PC-3 (cell line): ENCODE measurements around the gene TMEM130. TPM values are rescaled to one million over a fixed set of nuclear protein-coding genes. Genes with fewer than 3 reads are reported as not detected.

ENCODE experiments used
- ATAC-seq: fragments of 200-7000 bp; cut with Tn5 transposase; 2 replicates; pipeline ENCODE4 v1.9.1; 2020; ENCODE audit warnings: mild to moderate bottlenecking, moderate library complexity
- BruUV-seq: library from RNA; stranded (reverse); fragments of 400-500 nt; replicated peaks from 2 replicates; lab custom pipeline; 2021; lab: Mats Ljungman, UMichigan
- CTCF ChIA-PET: fragments of 300-600 bp; sonication (Branson Sonifier 250); formaldehyde crosslinking; loops from one replicate; lab custom pipeline; 2022; ENCODE audit warnings: antibody characterized with exemption; lab: Charles Lee
- POLR2A ChIA-PET: fragments of 300-600 bp; sonication (Branson Sonifier 250); formaldehyde crosslinking; loops from one replicate; lab custom pipeline; 2022; ENCODE audit warnings: antibody characterized with exemption; ENCODE audit not compliant: unreplicated experiment; lab: Charles Lee
- DNase-seq: peaks from one replicate; pipeline ENCODE4 v3.0.0-alpha.2; 2015
- H2AFZ ChIP-seq: fragments of 300-600 bp; sonication (generic); 2 replicates; pipeline ENCODE4 v1.6.0; 2016; ENCODE audit warnings: antibody characterized with exemption, low read length
- H3F3A ChIP-seq: fragments of 300-600 bp; sonication (generic); one replicate; pipeline ENCODE4 v1.6.0; 2017; ENCODE audit warnings: antibody characterized with exemption, low read length, control low read depth, mild to moderate bottlenecking; ENCODE audit not compliant: unreplicated experiment
- H3K27ac ChIP-seq: fragments of 300-600 bp; sonication (generic); 2 replicates; pipeline ENCODE4 v1.5.1; 2016; ENCODE audit warnings: mild to moderate bottlenecking, low read length
- H3K27me3 ChIP-seq: fragments of 300-600 bp; sonication (generic); 2 replicates; pipeline ENCODE4 v1.6.1; 2016; ENCODE audit warnings: low read length, mixed read lengths
- H3K36me3 ChIP-seq: fragments of 300-600 bp; sonication (generic); 2 replicates; pipeline ENCODE4 v1.6.1; 2016; ENCODE audit warnings: low read depth, mixed run types, low read length, mixed read lengths
- H3K4me1 ChIP-seq: fragments of 300-600 bp; sonication (generic); 2 replicates; pipeline ENCODE4 v1.5.1; 2016; ENCODE audit warnings: low read length; ENCODE audit not compliant: insufficient read depth
- H3K4me2 ChIP-seq: fragments of 300-600 bp; sonication (generic); 2 replicates; pipeline ENCODE4 v1.6.0; 2016; ENCODE audit warnings: low read length
- H3K4me3 ChIP-seq: fragments of 300-600 bp; sonication (generic); 2 replicates; pipeline ENCODE4 v1.5.1; 2016; ENCODE audit warnings: mild to moderate bottlenecking, low read length, mixed read lengths
- H3K79me2 ChIP-seq: fragments of 300-600 bp; sonication (generic); 2 replicates; pipeline ENCODE4 v1.6.1; 2017; ENCODE audit warnings: low read length, mixed read lengths
- H3K9ac ChIP-seq: fragments of 300-600 bp; sonication (generic); 2 replicates; pipeline ENCODE4 v1.6.0; 2016; ENCODE audit warnings: mild to moderate bottlenecking, low read length
- H3K9me2 ChIP-seq: fragments of 300-600 bp; sonication (generic); replicated peaks from 2 replicates; pipeline ENCODE4 v1.6.1; 2016; ENCODE audit warnings: mixed run types, low read length, mixed read lengths
- H3K9me3 ChIP-seq: fragments of 300-600 bp; sonication (generic); 2 replicates; pipeline ENCODE4 v1.6.1; 2016; ENCODE audit warnings: low read length, mixed read lengths
- H4K20me1 ChIP-seq: fragments of 300-600 bp; sonication (generic); 2 replicates; pipeline ENCODE4 v1.6.1; 2016; ENCODE audit warnings: low read length, mixed read lengths
- CTCF ChIP-seq: fragments of 300-600 bp; sonication (generic); conservative IDR thresholded peaks from 2 replicates; pipeline ENCODE4 v1.5.1; 2017; ENCODE audit warnings: antibody characterized with exemption, low read depth, mild to moderate bottlenecking, low read length
- EZH2 ChIP-seq: fragments of 300-600 bp; sonication (generic); IDR thresholded peaks from one replicate; pipeline ENCODE4 v1.6.1; 2017; ENCODE audit warnings: antibody characterized with exemption, mild to moderate bottlenecking, low read length; ENCODE audit not compliant: unreplicated experiment
- EZH2phosphoT487 ChIP-seq: fragments of 300-600 bp; sonication (generic); IDR thresholded peaks from 2 replicates; pipeline ENCODE4 v1.6.1; 2018; ENCODE audit warnings: mild to moderate bottlenecking, antibody characterized with exemption, low read length, borderline replicate concordance
- intact Hi-C: fragments of 100-400 bp; cut with micrococcal nuclease; formaldehyde crosslinking; loops from 2 replicates; pipeline ENCODE4 v1.9.0; 2023
- microRNA-seq: library from miRNA; unstranded; fragments of <30 nt; microRNA quantifications from one replicate; pipeline ENCODE4 v1.1.0, GENCODE V29; 2020; ENCODE audit not compliant: unreplicated experiment
- total RNA-seq: library from RNA; depleted of rRNA; stranded (reverse); fragments of >200 nt; gene quantifications from 2 replicates; pipeline ENCODE4 v1.2.3, GENCODE V29; 2014; rRNA removed

Gene TMEM130
- total RNA-seq, 1 experiment from 2014 or later: not detected

GRCh38 chr7:98797150-98797549 is 72.7 kb downstream of the TMEM130 start:
- no peak for TF ChIP-seq EZH2
- no peak for TF ChIP-seq CTCF
- TF ChIP-seq EZH2phosphoT487: no peak
- BruUV-seq: no TSS peak
- no peaks in the 10 kb centered on the region for H3K79me2 ChIP-seq
- no peak overlapping the region for H3K9ac ChIP-seq
- no peak overlapping the region for H3K4me3 ChIP-seq
- H3K9me2 ChIP-seq: no peaks in the 10 kb centered on the region
- no peaks in the 10 kb centered on the region for H3K27me3 ChIP-seq
- H3K27ac ChIP-seq: no peak overlapping the region
- CTCF ChIA-PET: no interaction called here
- peaks cover 7% of the 10 kb centered on the region; the same call in 1 of the 2 replicates for H3K9me3 ChIP-seq
- no peaks in the 10 kb centered on the region for H3K36me3 ChIP-seq
- POLR2A ChIA-PET: no interaction called here
- peak; percentile 33 for DNase-seq
- ATAC-seq: no peak
- H3K4me1 ChIP-seq: no peaks in the 10 kb centered on the region
- H2AFZ ChIP-seq: no peak overlapping the region
- H3F3A ChIP-seq: no peaks in the 10 kb centered on the region
- intact Hi-C loops: no loop called here
- no peaks in the 10 kb centered on the region for H4K20me1 ChIP-seq
- no peak overlapping the region for H3K4me2 ChIP-seq

Small RNA genes within 50 kb of the gene (microRNA-seq; reads per million reads assigned to microRNA genes)
- 2.5 reads per million, percentile 2 among the genes with 10 or more reads in this experiment for gene MIR3609

Other genes with a start within 250 kb of the TMEM130 start
- gene TRRAP, start 8.5 kb upstream of the TMEM130 start, total RNA-seq: 17.7 and 27.1 TPM in 2 replicates